Right lobe of liver (tissue), 4 donors: ENCODE measurements around the gene CFL2.

Experiments
- CTCF ChIP-seq, 4 donors: fragments of 200-600 bp in 3 of 4; fragments of 450-650 bp in 1 of 4; IDR thresholded peaks; one replicate each; pipeline versions ENCODE4 v1.5.1 to v1.8.0; 2016 to 2022; ENCODE audit warnings: antibody characterized with exemption in 4 of 4, mild to moderate bottlenecking in 2 of 4
- POLR2A ChIP-seq: fragments of 450-650 bp; IDR thresholded peaks from one replicate; pipeline ENCODE4 v1.6.1; 2017; ENCODE audit warnings: antibody characterized with exemption, mild to moderate bottlenecking
- donor health status: DM: no; HTN: no; CAD: no.
- donor health status: DM: no; HTN: no; CAD: no.
- donor health status: DM: no; HTN: yes; CAD: no.

- no peak for TF ChIP-seq CTCF (IDR thresholded peaks at IDR 0.05)
- TF ChIP-seq POLR2A: no peak
These were observed 28.1 kb upstream of the CFL2 start for GRCh38 chr14:34742270-34743115.
